Measurements from ENCODE around the gene MYT1.

GRCh38 chr20:64177787-64178186, 13.5 kb downstream of the MYT1 start:
- no peak for TF ChIP-seq POLR2A (IDR thresholded peaks at IDR 0.05)
- no peak for TF ChIP-seq CTCF (IDR thresholded peaks at IDR 0.05)
